ENCODE measurements around the gene MAMDC2.

The MAMDC2 gene

DNA sequence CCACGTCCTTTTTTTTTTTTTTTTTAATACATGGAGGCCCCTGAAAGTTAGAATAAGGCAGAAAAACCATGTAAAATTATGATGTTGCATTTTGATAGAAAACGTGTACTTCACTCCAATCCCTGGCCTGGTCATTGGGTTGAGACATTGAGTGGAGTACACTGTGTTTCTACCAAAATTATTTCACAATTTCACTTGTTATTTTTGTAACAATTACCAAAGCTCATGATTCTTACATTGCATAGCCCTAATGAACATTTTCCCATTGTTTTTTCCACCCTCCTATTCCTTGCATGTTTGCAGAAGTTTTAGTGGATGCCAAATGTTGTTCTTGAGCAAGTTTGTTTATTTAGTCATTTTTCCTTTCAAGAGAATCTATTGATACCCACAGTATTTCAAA is 21.9 kb downstream of the MAMDC2 start:
- no peak for DNase-seq

DNA sequence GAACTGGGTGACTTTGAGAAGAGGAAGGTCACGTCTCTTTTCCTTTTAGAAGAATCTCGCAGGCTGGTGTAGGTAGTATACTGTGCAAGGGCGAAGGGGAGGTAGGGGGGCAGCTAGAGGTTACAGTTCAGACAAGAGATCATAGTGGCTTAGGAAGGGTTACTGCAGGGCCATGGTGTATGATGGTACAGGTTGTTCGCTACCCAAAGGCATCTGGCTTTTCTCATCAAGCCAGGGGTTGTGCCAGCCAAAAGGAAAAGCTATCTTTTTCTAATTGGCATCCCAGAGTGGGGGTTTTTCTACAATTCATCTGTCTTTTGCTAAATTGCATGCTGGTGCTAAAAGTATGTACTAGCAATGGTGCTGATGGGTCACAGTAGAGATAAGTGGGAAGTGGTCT is 22.8 kb downstream of the MAMDC2 start:
- no peak for DNase-seq

DNA sequence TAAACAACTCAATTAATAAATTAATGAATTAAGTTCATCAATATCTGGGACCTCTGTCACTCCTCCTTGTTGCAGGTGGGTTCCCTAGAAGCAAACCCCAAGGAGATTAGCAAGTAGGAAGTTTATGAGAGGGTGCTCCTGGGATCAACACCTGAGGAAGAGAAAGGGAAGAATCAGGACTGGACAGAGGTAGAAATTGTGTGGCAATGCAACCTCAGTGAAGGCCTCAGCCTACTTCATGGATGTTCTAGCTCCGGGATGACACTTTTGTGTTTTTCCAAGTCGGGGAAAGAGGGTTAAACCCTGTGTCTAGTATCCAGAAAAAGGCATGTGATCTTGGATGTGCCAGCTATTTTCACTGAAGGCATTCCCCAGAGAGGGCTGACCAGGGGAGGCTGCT is 23.2 kb downstream of the MAMDC2 start:
- DNase-seq = no peak

DNA sequence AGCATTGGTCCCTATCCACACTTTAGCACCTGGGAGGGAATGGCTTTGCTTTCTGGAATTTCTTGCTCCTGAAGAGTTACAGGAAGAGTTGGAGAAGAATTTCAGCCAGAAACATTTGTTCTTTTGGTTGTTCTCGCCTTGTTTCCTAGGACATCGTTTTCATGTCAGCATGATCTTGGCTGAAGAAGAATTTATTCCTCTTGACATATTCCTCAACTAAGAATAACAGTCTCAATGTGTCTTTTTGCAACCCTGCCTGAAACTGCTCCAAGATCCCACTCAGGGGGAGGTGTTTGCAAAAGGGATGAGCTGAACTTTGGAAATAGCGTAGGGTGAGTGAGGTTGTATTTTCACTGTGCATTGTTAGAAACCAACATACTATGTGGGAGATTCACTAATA is 26.1 kb downstream of the MAMDC2 start:
- no peak for DNase-seq

GRCh38 chr9:70073193-70073592 is 29.5 kb downstream of the MAMDC2 start:
- no peak for DNase-seq

DNA sequence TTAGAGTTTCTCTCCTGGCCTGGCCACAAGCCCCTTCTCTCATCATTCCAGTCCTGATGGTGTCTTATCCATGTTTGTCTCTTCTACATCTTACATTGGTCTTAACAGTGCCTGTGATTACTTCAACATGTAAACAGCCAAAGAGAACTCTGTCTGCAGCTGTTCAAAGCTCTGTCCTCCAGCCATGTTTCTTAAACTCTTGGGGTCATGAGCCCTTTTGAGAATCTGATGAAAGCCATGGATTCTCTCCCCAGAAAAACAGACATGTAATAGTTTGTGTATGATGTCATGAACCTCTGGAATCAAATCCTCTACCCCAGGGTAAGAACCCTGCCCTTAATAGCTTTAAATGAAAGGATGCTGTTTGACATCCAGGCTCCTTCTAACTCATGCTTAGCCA is 30.1 kb downstream of the MAMDC2 start:
- no peak for DNase-seq

DNA sequence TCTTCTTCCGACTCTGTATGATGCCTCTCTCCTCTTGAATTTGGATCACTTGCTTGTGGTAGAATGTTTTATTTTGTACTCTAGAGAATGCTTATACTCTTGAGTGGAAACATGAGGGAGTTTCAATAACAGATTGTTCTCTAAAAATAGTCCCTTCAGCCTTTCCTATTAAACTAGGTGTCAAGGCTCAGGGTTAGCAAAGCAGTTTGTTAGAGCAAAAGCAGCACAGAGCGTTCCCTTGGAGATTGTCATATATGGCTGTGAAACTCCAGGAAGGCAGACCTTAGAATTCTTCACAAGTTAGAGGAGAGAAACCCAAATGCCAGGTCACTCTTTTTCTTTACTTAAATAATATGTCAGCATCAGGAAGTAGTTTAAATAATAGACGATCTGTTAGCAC is 33.0 kb downstream of the MAMDC2 start:
- DNase-seq = no peak

DNA sequence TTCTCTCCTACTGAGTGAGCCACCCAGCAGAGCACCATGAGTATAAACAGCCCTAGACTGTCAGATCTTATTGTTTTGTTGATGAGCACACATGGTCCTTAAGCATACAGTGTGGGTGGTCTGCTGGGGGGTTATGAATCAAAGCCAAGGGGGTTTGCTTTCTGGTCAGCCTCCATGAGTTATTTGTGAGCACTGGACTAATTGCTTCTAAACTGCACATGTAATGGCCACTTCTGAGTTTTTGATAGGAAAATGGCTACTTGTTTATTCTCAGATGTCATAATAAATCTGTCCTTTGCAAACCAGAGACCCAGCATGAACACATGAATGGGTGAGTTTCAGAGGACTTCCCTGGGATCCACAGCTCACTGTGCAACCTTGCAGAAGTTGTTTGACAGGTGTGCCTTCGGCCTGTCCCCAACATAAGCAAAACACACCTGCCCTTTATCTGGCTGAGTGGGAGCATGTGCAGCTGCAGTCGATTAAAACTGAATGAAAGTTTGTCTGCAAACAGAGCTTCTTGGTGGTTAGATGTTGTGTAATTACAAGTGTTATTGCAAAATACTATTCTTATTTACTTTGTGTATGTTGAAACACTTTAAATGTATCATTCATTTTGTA is 35.9 kb downstream of the MAMDC2 start:
- no peak for DNase-seq

GRCh38 chr9:70080481-70081119 is 37.0 kb downstream of the MAMDC2 start:
- DNase-seq = no peak

GRCh38 chr9:70081120-70081495 is 37.5 kb downstream of the MAMDC2 start:
- no peak for DNase-seq

DNA sequence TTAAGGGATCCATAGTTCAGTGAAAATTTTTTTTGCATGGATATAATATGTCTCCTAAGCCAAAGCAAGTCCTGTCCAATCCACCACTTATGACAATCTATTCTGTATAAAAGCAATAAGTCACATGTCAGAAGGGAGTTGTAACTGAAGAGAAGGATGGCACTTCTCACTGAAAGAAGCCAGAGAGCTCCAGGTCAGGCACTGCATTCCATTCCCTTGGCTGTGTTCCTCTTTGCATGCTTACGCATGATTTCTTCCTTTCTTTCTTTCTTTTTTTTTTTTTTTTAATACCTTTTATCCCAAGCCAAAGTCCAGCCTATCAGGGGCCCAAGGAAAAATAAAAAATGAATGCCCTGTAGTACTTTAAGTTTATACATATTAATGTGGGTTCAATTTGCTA is 39.8 kb downstream of the MAMDC2 start:
- DNase-seq = no peak

- no peak for DNase-seq
Observed at GRCh38 chr9:70085241-70085640, 41.6 kb downstream of the MAMDC2 start.

GRCh38 chr9:70091103-70091502 is 47.5 kb downstream of the MAMDC2 start:
- no peak for DNase-seq

DNA sequence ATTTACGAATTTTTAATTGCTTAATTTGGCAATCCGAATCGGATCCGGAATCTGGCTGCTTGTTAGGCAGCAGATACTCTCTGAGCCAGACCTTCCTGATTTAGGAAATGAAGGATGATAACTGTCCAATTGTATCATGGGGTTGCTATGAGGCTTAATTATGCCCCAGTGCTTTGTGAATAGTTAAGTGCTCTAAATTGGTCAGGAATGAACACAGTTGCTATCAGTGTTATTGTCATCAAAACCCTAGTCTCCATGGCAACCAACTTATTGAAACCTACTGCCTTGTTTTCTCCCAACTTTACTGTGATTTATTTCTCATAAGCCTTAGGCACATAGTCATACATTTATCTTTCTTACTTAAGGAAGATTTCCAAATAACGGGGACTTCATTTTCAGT is 47.9 kb downstream of the MAMDC2 start:
- DNase-seq = no peak

DNA sequence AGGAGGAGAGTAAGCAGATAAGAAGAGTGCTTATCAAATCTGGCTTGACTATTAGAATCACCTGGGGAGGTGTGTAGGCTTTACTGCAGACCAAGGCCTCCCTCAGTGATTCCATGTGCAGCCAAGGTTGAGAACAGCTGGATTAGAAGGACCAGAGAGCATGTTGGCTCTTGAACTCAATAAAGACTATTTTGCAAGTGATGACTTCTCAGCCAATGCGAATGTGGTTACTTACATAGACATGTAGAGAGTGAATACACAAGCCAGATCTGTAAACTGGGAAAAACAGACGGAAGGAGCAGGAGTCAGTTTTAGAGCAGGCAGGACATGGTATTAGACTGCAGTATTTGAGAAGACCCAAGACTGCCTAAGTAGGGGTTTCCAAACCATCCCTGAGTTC is 48.5 kb downstream of the MAMDC2 start:
- no peak for DNase-seq

DNA sequence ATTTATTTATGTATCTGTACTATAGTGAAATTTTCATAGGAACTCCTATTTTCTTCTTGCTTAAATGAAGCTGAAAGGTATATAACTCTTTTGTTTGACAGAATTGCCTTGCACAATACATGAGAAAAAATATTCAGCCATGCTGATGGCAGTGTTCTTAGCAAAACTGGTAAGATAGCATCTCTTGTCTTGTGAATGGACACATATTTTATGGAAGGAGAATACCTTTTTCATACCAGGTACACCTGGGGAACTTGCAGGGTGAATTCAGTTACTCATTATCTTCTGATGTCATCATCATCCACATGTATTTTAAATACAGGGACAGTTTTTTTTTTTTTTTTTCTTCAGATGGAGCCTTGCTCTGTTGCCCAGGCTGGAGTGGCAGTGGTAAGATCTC is 49.4 kb downstream of the MAMDC2 start:
- DNase-seq = no peak

DNA sequence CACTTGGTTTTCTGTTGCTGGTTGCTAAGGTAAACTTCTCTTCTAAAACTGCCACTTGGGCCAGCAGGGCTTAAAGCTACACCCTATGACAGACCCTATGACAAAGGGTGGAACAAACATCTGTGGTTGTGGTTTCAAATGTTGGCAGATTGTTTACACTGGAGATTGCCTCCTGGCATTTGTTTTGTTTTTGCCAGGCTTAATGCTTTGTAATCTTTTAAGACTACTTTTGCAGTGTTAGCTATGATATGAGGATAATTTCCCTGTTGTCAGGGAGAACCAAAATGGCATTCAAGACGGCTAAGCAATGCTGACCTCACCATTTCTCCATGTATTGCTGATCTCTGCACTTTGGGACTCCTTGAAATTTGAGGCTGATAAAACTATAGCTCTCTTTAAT is 50.3 kb downstream of the MAMDC2 start:
- DNase-seq = peak; percentile 7

DNA sequence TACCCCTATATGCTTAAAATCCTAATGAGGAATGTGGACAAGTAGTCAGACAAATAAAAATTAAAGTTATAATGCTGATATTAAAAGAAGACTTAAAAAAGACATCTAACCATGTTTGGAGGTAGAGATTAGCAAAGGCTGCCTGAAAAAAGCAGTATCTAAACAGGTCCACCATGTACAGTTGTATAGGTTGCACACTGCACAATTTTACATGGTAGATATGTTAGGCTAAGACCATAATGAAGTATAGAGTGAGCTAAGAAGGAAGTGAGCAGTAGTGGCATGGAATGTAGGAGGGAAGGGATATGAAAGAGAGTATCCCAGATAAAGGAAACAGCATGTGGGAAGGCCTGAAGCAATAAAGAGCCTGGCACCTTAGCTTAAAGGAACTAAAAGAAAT is 51.1 kb downstream of the MAMDC2 start:
- DNase-seq = no peak

GRCh38 chr9:70097187-70097586 is 53.5 kb downstream of the MAMDC2 start:
- no peak for DNase-seq

GRCh38 chr9:70100362-70100761 is 56.7 kb downstream of the MAMDC2 start:
- no peak for DNase-seq

DNA sequence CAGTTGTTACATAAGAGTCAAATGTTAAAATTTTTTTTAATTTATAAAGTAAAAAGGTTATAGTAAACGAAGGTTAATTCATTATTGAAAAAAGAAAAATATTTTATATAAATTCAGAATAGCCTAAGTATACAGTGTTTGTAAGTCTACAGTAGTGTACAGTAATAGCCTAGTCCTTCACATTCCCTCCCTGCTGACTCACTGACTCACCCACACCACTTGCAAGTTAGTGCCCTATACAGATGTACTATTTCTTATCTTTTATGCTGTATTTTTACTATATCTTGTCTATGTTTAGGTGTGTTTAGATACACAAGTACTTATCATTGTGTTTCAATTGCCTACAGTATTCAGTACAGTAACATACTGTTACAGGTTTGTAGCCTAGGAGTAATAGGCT is 57.6 kb downstream of the MAMDC2 start:
- DNase-seq = no peak

GRCh38 chr9:70105147-70105546 is 61.5 kb downstream of the MAMDC2 start:
- DNase-seq = no peak

DNA sequence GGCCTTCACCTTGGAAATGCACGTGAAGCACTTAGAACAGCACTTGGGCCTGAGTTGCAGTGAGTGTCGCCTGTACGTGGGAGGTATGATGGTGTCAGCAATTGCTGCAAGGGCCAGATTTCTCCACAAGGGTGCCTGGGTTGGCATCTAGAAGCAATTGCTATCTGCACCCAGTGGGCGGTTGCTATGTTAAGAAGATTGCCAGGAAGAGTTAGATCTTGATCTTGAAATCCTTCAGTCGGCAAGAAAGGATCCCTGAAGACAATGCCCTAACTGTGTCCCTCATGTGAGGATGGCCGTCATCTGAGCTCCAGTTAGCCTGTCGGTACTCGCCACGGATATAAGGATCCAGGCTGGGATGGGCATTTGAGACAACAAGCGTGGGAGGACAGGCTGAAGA is 62.9 kb downstream of the MAMDC2 start:
- no peak for DNase-seq

DNA sequence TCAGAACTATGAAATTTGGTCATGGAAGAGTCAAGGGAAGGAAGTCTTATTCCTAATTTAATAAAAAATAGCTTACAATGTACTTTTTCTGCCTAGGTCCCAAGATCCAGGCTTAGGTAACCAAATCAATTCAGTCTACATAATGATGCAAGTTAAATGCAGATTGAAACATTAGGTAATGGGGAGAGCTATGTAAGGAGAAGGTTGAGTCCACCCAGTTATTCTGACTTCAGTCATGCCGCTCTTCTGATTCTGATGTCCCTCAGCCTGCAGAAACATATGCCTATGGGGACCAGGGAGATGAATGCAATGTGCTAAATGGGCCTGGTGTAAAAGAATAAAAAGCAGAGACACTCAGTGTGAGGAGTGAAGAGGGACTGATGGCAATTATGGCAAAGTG is 63.9 kb downstream of the MAMDC2 start:
- no peak for DNase-seq

GRCh38 chr9:70108181-70108580 is 64.5 kb downstream of the MAMDC2 start:
- DNase-seq = no peak

All from activated CD4-positive, alpha-beta T cell treated with anti-CD3 and anti-CD28 coated beads, Interleukin-10, Interleukin-2, amounts not matched to agents 100 ng/mL and 50 ng/mL, durations not matched to agents 16 hours and 8 hours (primary cell).